ENCODE results near the gene ERC2.

Gene ERC2

GRCh38 chr3:55904716-55905115 is 563.6 kb downstream of the ERC2 start:
- no peak for DNase-seq

GRCh38 chr3:55903680-55904079 is 564.6 kb downstream of the ERC2 start:
- DNase-seq, result no peak

GRCh38 chr3:55902221-55902900 is 565.9 kb downstream of the ERC2 start:
- DNase-seq, result no peak

- DNase-seq, result no peak
Measured at GRCh38 chr3:55899887-55900286, 568.4 kb downstream of the ERC2 start.

- DNase-seq, result no peak
Measured at GRCh38 chr3:55897573-55898224, 570.6 kb downstream of the ERC2 start.

GRCh38 chr3:55895897-55896566 is 572.2 kb downstream of the ERC2 start:
- DNase-seq, result no peak

GRCh38 chr3:55894605-55895004 is 573.7 kb downstream of the ERC2 start:
- DNase-seq, result no peak

GRCh38 chr3:55893045-55893664 is 575.1 kb downstream of the ERC2 start:
- DNase-seq, result no peak

GRCh38 chr3:55891106-55891505 is 577.2 kb downstream of the ERC2 start:
- DNase-seq, result no peak

- no peak for DNase-seq
Measured at GRCh38 chr3:55888282-55888885, 579.9 kb downstream of the ERC2 start.

GRCh38 chr3:55885721-55886120 is 582.5 kb downstream of the ERC2 start:
- no peak for DNase-seq

GRCh38 chr3:55884491-55885285 is 583.6 kb downstream of the ERC2 start:
- DNase-seq, result no peak

- no peak for DNase-seq
Measured at GRCh38 chr3:55884066-55884465, 584.2 kb downstream of the ERC2 start.

- no peak for DNase-seq
Measured at GRCh38 chr3:55882006-55882405, 586.3 kb downstream of the ERC2 start.

GRCh38 chr3:55880357-55880756 is 587.9 kb downstream of the ERC2 start:
- DNase-seq, result no peak

GRCh38 chr3:55879901-55880331 is 588.4 kb downstream of the ERC2 start:
- DNase-seq, result no peak

GRCh38 chr3:55877703-55878102 is 590.6 kb downstream of the ERC2 start:
- DNase-seq, result no peak

GRCh38 chr3:55876560-55876959 is 591.7 kb downstream of the ERC2 start:
- no peak for DNase-seq

- DNase-seq, result no peak
Measured at GRCh38 chr3:55875113-55875512, 593.2 kb downstream of the ERC2 start.

- no peak for DNase-seq
Measured at GRCh38 chr3:55873523-55874254, 594.6 kb downstream of the ERC2 start.

- no peak for DNase-seq
Measured at GRCh38 chr3:55870594-55870993, 597.7 kb downstream of the ERC2 start.

- no peak for DNase-seq
Measured at GRCh38 chr3:55868347-55868746, 599.9 kb downstream of the ERC2 start.

Data from NCI-H774 (cell line).